Skin of body (tissue), 2 donors: Measurements from ENCODE around the gene SLC8A3. TPM values are rescaled to one million over a fixed set of nuclear protein-coding genes. Genes with fewer than 3 reads are reported as not detected.

ENCODE experiments used
- DNase-seq: peaks from one replicate; lab custom pipeline; 2025; lab: John Stamatoyannopoulos, UW
- total RNA-seq: library from RNA; depleted of rRNA; stranded (reverse); fragments of >200 nt; gene quantifications from one replicate; pipeline ENCODE4 v1.2.3, GENCODE V29; 2014

Gene SLC8A3
- total RNA-seq, 1 donor from 2014 or later: 3.5 TPM

DNA sequence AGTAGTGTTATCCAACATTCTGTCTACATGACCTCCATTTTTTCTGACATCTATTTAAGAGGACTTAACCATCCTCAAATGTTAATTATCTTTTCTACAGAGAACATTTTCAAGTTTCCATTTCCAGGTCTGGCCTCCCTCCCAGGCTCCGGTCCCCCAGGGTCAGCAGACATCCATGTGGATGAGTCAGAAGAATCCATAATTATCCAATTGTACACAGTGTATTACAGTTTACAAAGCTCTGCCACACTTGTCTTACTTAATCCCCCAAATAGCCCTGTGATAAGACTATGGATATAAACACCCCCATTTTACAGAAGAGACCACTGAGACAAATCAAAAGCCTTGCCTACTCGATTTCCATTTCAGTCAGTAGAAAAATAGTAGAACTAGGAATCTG is 65.0 kb downstream of the SLC8A3 start:
- DNase-seq: no peak

DNA sequence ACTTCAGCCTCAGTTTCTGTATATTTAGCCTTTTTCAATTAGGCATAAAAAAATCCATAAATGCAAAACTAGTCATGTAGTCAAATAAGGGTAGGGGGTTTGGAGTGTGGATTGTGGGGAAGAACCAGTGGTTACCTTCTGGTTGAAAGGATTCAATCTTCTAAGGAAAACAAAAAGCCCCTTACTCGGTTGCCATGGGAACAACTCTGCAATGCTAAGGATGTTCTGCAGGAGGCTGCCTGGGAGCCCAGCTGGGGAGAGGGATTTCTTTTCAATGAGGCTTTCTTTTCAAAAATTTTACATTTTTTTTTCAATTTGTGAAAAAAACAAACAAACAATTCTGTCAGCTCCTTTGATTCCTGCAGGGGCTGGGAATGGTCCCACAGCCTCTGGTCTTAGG is 67.2 kb downstream of the SLC8A3 start:
- no peak for DNase-seq

DNA sequence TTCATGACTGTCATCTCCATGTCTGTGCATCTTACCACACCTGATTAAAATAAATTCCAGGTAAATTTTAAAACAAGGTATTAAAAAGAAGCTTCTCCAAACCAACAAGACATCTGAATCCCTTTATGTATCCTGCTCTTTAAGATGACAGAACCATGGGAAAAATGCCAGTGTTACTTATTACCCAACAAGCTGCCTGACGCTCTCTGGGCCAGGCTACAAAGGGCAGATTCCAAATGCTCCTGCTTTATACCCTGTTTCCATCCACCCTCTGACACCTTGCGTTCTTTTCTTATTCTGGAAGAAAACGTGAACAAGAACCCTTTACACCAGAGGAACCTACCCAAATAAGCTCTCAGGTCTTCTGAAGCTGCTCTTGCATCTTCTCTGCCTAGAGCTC is 70.7 kb downstream of the SLC8A3 start:
- DNase-seq: no peak

DNA sequence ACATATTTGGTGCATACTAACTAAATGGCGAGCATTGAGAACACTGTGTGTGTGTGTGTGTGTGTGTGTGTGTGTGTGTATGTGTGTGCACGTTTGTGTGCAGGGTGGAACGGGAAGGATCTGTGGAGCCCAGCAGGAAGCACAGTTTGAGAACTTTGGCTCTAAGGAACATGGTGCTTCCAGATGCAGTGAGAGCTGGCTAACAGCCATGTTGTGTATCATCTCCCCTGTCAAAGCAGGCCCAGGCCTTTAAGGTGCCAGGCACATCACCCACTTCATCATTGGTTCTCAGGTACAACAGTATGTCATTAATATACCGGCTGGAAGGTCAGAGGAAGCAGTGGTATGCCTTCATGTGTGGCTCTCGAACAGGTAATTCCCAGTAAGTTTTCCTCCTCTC is 72.5 kb downstream of the SLC8A3 start:
- no peak for DNase-seq

DNA sequence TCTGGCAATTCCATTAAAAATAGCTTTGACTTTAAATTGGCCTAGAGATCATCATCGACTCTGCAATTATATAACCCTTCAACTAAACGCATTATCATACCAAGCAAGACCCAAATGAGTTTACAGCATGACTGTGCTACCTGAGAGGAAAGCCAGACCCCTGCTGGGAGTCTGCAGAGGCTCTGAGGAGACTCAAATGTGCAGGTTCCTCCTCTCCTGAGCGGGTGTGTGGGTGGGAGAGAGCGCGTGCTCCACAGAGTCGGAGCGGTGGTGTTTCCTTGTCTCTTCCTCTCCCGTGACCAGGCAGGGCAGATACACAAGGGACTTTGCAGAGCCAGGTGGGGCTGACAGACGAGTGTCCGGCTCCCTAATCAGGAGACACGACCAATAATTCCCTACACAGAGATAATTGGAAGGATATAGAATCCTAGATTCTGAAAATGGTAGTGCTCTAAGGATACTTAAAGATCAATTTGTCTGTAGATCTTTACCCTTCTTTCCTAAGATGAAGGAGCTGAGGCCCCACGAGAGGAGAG is 74.1 kb downstream of the SLC8A3 start:
- no peak for DNase-seq

DNA sequence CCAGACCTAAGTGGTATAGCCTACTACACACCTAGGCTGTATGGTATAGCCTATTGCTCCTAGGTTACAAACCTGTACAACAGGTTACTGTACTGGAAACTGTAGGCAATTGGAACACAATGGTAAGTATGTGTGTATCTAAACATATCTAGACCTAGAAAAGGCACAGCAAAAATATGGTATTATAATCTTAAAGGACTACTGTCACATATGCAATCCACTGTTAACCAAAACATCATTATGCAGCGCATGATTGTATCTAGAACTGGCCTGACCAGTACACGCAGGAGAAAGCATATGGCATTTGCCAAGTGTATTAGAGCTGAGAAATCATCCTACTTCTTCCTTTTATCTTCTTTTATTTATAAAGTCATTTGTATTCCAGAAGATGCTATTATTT is 75.5 kb downstream of the SLC8A3 start:
- DNase-seq: no peak

DNA sequence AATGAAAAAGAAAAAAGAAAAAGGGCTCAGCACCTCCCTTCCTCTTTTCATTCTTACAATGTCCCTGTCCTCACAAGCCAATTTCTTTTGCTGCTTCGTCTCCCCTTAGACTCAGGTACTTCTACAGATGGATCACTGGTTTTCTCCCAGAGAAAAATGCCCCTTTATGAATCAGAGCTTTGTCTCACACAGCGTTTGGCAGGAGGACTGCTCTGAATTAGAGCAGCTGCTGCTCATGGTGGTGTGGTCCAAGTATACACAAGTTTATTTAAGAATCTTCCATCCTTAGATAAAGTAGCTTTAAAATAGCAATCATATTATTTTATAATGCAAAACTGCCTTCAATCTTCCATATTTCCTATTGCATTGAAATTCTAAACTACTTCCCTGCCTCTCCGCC is 80.3 kb downstream of the SLC8A3 start:
- DNase-seq: no peak

DNA sequence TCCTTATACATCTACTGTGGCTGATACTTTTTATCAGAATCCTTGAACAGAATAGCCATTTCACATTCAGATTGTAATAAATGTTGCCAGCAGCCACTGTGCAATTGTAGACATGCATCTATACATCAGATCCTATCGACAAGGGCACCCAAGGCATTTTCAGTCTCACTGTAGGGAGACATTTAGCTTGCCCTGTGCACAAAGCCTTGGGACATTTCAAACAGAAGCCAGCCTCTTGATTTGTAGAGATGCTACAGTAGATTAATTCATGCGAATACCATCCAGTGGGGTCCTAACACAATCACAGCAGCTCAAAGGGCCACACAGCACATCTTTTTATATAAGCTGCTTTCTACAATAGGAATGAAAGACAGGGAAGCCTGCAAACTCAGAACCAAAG is 81.4 kb downstream of the SLC8A3 start:
- DNase-seq: no peak

DNA sequence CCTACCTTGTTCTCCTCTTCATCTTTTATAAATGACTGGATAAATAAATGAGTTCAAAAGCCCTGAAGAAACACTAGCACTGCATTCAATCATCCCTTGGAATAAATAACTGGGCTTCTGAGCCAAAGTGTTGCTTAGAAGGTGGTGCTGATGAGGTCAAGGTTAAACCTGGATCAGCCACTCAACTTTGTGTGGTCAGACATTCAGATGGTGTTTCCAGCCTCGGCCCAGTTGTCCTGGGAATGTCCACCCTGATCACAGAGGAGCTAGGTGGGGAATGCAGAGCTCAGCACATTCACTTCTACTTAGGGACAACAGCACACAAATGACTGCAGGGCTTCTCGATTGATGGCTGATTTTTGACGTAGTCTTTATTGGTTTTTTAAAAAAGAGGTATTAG is 88.7 kb downstream of the SLC8A3 start:
- no peak for DNase-seq

DNA sequence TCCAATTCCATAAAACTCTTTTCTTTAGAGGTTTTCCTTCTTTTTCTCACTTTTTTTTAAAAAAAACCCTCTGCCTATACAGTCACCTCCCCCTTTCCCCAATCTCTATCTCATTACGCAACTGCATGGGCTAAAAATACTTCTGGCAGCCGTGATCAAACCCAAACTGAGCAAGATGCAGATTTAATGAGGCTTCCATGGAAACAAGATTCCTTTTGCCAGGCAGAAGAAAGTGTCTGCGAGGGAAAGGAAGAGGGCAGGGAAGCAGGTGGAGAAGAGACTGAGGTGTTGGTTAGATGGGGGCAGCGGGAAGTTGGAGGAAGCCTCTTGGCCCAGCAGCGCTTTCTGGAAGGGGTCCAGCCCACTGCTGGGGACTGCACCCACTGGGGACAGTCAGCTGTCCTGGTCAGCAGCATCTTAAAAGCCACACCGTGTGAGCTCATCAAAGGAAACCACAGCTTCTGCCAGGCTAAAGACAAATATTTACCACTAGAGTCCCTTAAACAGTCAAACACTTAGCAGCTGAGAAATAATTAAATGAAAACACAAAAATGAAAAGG is 90.4 kb downstream of the SLC8A3 start:
- DNase-seq: no peak

DNA sequence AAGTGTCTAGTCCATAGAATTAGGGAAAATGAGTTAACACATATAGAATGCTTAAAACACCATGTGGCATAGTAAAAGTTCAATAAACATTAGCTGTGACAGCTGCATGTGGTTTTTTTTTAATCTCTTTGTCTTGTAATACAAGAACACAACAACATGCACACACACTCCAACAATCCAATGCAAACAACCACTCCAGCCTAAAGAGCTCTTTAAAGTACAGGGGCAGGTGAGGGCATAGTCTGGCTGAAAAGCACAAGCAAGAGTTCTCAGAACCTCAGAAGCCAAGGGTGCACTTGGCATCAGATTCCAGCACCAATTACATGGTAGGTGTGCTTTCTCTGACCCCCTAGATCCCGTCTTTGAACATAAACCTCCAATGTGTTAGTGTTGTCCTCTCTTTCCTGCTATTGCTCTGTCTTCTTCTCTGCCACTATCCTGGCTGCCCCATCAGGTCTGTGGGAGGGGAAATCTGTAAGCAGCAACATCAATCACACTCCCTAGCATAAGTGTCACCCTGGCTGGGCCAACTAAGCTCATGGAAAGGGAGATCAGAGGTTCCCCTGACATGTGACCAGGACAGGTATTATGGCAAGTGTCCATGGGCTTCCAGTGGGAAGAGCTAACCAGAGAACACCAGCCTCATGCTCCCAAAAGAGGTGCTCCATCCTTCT is 91.0 kb downstream of the SLC8A3 start:
- DNase-seq: no peak

DNA sequence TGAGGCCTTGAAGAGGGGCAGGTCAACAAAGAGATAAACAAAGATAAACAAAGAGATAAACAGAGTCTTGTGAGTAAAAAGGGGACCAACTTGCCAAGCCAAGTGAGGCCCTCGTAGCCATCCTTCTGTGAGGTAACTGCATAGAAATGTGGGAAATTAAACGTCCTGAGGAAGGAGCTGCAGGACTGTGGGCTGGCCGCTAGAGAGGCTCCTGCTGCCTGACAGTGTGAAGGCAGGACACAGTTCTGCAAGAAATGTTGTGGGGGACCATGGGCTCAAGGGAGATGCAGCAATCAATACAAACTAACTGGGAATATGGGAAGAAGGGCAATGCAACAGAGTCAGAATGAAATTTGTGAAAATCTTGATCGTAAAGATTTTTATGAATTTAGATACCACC is 91.9 kb downstream of the SLC8A3 start:
- no peak for DNase-seq

DNA sequence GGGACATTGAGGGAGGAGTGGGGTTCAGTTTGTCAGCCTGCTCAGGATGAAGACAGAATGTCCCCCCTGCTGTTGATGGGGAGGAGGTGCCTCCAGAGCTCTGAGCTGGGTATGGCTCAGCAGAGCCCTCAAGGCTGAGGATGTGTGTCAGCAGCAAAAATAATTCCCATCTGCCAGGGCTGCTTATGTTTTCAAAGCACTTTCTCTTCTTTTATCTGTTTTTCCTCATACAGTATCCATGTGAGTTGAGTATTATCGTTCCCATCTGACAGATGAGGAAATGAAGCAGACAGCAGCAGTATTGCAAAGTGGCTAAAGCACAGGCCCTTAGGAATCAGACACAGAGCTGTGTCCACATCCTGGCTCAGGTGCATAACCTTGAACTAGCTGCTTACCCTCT is 94.1 kb downstream of the SLC8A3 start:
- no peak for DNase-seq

DNA sequence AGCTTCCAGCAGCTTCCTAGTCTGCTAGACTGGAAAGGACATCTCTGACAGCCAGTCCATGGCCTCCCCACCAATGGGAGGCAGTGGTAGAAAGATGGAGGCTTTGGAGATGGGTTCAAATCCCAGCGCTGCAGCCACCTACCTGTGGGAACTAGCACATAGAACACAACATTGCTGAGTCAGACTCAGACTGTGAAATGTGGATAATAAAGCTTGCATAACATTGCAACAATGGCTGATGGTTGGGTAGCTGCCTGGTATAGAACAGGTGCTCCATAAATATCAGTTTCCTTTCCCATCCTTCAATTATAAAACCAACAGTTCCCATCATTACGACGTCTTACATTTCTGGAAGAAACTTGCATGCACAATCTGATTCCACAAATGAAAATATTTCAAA is 94.6 kb downstream of the SLC8A3 start:
- no peak for DNase-seq

DNA sequence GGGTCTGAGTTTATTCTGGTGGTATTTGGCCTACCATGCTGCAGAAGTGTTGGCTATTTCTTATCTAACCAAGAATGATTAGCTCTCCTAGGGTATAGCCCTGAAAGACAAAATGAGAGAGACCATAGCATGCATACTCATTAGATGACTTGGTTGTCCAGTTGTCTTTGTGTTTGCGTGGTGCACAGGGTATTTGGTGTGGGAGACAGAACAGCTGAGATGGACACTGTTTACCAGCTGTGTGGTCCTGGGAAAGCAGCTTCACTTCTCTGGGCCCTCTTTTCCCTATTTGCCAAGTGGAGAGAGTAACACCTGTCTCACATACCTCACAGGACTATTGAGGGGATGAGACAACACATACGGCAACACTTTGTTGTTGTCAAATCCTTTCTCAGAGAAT is 95.6 kb downstream of the SLC8A3 start:
- DNase-seq: no peak

DNA sequence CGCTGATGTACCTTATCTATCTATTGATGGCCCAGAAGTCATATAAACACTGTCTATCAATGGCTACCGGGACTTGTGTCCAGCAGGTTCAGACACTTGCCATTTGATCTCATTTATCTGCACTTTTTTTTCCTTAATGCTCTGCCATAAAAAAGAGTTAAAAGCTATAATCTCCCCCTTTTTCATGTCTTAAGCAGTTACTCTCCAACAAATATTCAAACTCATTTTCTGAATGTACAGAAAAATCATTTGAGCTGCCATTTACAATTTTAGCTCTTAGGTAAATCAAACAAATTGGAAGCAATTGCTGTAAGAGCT is 101.4 kb downstream of the SLC8A3 start:
- DNase-seq: no peak

DNA sequence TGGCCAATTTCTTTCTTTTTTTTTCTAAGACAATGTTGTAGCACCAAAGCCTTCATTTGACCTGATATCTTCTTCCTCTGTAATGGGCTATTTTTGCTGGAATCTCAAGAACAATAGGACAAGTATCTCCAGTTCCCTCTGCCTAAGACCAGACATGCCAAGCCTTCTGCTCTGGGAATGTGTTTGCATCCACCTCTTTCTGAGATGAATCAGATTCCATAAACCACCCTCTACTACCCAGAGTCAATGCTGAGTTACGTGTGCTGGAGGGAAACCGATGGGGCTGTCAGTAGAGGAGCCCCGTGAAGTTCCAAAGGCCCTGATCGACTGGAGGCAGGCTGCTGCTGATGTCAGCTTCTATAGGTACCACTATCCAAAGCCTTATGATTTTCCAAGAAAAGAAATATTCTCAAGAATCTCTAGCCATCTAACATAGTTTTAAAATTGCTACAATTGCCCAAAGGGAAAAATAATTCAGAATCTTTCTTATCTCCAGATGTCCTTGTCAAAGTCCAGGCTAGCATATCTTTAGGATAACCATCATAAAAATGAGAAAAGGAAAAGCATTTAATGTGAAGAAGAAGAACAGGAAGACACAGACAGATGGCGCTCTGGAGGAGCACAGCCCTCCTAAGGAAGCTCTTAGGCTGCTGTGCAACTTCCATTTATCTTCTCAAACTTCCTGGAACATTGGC is 101.9 kb downstream of the SLC8A3 start:
- DNase-seq: no peak

DNA sequence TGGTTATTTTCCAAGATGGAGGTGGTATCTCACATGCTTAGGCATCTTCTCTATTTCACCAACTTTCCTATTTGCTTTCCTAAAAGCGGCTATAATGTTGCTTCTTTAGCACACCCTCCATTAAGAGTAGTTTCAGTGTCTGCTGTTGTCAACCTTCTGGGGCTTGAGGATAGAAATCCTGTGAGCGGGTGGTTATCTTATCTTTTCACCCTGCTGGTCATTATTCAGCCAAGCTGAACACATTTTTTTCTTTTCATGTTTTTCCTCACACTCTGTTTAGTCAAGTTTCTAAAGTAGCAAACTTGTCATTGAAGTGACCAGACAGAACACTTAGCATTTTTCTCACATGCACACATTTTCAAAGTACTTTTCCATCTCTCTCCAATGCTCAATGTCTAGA is 104.5 kb downstream of the SLC8A3 start:
- DNase-seq: no peak

DNA sequence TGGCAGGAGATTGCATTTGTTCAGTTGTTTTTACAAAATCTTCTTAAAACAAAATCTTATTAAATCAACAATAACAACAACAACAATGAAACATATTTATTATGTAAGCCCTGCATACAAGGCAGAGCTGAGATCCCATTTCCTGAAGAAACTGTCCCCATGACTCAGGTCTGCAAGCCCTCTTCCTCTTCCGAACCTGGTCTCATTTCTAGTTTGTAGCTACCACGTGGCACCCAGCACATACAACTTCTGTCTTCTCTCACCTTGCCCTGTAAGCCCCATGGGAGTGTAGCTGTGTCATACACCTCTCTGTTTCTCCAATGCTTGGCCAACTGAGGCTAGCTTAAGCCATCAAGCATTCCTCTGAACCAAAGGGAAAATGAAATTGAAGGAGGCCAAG is 106.4 kb downstream of the SLC8A3 start:
- DNase-seq: no peak

DNA sequence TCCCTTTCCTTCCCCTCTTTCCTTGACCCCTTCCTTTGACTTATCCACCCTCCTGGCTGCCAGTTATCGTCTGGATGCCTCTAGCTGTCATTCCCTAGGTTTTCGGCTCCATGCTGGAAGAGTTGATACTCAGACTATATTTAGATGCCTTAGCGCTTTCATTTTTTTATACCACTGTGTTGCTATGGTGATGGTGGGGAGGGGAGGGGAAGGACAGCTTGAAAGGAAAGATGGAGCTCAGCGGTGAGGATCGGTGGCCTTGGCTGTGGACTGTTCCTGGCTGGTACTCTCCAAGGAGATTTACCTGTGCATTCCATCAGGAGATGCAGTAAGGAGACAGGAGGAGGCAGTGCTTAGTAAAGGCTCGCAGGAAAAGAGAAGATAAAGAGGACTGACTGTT is 108.7 kb downstream of the SLC8A3 start:
- no peak for DNase-seq

DNA sequence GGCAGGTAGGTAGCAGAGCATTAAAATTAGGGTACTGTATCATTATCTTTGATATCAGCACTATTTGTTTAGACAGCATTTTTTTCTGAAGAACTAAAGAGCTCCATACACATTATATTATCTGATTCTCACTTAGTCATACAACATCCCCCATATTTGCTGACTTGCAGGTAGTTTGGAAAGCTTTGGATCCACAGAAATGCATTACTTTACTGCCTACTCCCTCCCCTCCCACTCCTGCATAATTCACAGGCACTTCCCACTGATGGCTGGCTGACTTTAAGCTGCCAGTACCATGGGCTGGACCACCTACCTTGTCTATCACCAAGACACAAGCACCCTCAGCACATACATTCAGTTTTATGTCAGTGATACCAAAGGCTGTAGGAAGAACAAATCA is 110.4 kb downstream of the SLC8A3 start:
- no peak for DNase-seq

DNA sequence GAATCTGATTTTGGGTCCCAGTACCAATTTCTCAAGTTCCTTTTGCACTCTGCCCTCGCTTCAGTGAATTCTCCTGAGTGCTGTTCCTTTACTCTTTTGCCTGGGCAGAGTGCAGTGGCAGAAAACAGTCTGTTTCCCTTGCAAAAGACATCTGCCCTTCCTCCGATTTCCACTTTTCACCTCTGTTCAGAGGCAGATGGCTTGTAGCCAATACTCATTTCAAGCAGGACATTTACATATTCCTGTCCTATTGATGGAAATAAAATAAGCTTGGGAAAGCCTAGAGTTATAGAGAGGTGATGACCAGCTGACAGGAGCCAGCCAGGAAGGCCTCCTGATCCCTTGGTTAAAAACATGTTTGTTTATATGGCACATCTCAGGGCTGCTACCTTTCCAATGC is 111.0 kb downstream of the SLC8A3 start:
- DNase-seq: no peak

DNA sequence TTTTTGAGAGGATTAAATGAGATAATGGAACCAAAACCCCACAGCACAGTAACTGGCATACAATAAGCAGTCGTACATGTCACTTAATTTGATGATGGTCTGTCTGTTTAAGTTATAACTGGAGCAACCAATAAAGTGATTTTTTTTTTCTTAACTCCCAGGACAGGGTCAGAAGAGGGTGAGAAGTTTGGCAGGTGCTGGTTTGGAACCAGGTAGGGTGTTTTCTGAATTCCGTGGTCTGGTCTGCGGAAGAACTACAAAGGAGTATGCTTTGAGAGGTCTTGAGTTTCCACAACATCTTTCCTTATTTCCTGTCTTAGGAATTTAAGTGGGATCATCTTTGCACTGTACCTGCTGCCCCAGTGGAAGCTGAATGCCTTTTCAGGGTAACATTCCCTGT is 111.7 kb downstream of the SLC8A3 start:
- no peak for DNase-seq
